GM23338 (cell line): ENCODE measurements around the gene EXOC6. TPM values are rescaled to one million over a fixed set of nuclear protein-coding genes. Genes with fewer than 3 reads are reported as not detected.

ENCODE experiments used
- ATAC-seq: fragments of 200-7000 bp; cut with Tn5 transposase; 3 replicates; pipeline ENCODE4 v1.9.1; 2020
- DNase-seq: peaks from one replicate; pipeline ENCODE4 v3.0.0-alpha.2; 2015; ENCODE audit warnings: low spot score
- H2AFZ ChIP-seq: fragments of 200-600 bp; sonication (generic); 2 replicates; pipeline ENCODE4 v1.8.0; 2016; ENCODE audit warnings: antibody characterized with exemption, mild to moderate bottlenecking, moderate library complexity
- H3F3A ChIP-seq: fragments of 200-600 bp; sonication (generic); replicated peaks from 2 replicates; pipeline ENCODE4 v1.8.0; 2017; ENCODE audit warnings: antibody characterized with exemption, mixed run types, low read depth
- H3K27ac ChIP-seq: fragments of 200-600 bp; sonication (generic); 2 replicates; pipeline ENCODE4 v1.6.1; 2016; ENCODE audit warnings: low read depth
- H3K27me3 ChIP-seq: fragments of 200-600 bp; sonication (generic); 2 replicates; pipeline ENCODE4 v1.8.0; 2016; ENCODE audit warnings: mild to moderate bottlenecking, mixed run types, moderate library complexity; ENCODE audit not compliant: insufficient read depth
- H3K36me3 ChIP-seq: fragments of 200-600 bp; sonication (generic); 2 replicates; pipeline ENCODE4 v1.8.0; 2016; ENCODE audit warnings: mild to moderate bottlenecking; ENCODE audit not compliant: insufficient read depth
- H3K4me1 ChIP-seq: fragments of 200-600 bp; sonication (generic); 2 replicates; pipeline ENCODE4 v1.8.0; 2016; ENCODE audit warnings: mild to moderate bottlenecking, moderate library complexity; ENCODE audit not compliant: insufficient read depth
- H3K4me2 ChIP-seq: fragments of 200-600 bp; sonication (generic); 2 replicates; pipeline ENCODE4 v1.7.1; 2017; ENCODE audit warnings: mixed run types
- H3K4me3 ChIP-seq: fragments of 200-600 bp; sonication (generic); 2 replicates; pipeline ENCODE4 v1.6.1; 2016; ENCODE audit warnings: mixed run types
- H3K79me2 ChIP-seq: fragments of 200-600 bp; sonication (generic); replicated peaks from 2 replicates; pipeline ENCODE4 v1.8.0; 2017; ENCODE audit warnings: mild to moderate bottlenecking; ENCODE audit not compliant: insufficient read depth
- H3K9me2 ChIP-seq: fragments of 200-600 bp; sonication (generic); 2 replicates; pipeline ENCODE4 v1.8.0; 2017; ENCODE audit not compliant: insufficient read depth
- H4K20me1 ChIP-seq: fragments of 200-600 bp; sonication (generic); replicated peaks from 2 replicates; pipeline ENCODE4 v1.8.0; 2017; ENCODE audit warnings: mild to moderate bottlenecking; ENCODE audit not compliant: insufficient read depth
- H3K27ac Mint-ChIP-seq: 2 replicates; pipeline ENCODE4 v1.8.0; 2020; ENCODE audit warnings: inconsistent platforms, mild to moderate bottlenecking, moderate library complexity, mixed read lengths
- H3K27me3 Mint-ChIP-seq: 3 replicates; pipeline ENCODE4 v1.8.0; 2022; ENCODE audit warnings: low read depth, mild to moderate bottlenecking, moderate library complexity, mixed read lengths, inconsistent platforms; ENCODE audit not compliant: insufficient read depth, poor library complexity
- H3K36me3 Mint-ChIP-seq: 3 replicates; pipeline ENCODE4 v1.8.0; 2021; ENCODE audit warnings: low read depth, mild to moderate bottlenecking, inconsistent platforms, moderate library complexity, mixed read lengths
- H3K4me1 Mint-ChIP-seq: 3 replicates; pipeline ENCODE4 v1.8.0; 2020; ENCODE audit warnings: mild to moderate bottlenecking, inconsistent platforms, mixed read lengths
- H3K4me3 Mint-ChIP-seq: 3 replicates; pipeline ENCODE4 v1.8.0; 2021; ENCODE audit warnings: moderate library complexity, mild to moderate bottlenecking, inconsistent platforms, mixed read lengths
- H3K9me3 Mint-ChIP-seq: 3 replicates; pipeline ENCODE4 v1.8.0; 2020; ENCODE audit warnings: moderate library complexity, mild to moderate bottlenecking, inconsistent platforms, mixed read lengths
- CREB1 ChIP-seq: fragments of 250-450 bp; sonication (Bioruptor Pico); IDR thresholded peaks from 2 replicates; pipeline ENCODE4 v1.5.0; 2020; ENCODE audit warnings: low read depth, mild to moderate bottlenecking, moderate library complexity
- EZH2phosphoT487 ChIP-seq: fragments of 200-600 bp; sonication (generic); IDR thresholded peaks from one replicate; pipeline ENCODE4 v1.8.1; 2018; ENCODE audit warnings: antibody characterized with exemption; ENCODE audit not compliant: unreplicated experiment
- JUNB ChIP-seq: IDR thresholded peaks from one replicate; pipeline ENCODE4 v1.6.1; 2016; ENCODE audit warnings: antibody characterized with exemption; ENCODE audit not compliant: unreplicated experiment
- NANOG ChIP-seq: IDR thresholded peaks from 2 replicates; pipeline ENCODE4 v1.6.1; 2016; ENCODE audit warnings: antibody characterized with exemption, borderline replicate concordance
- POLR2AphosphoS5 ChIP-seq: IDR thresholded peaks from 2 replicates; pipeline ENCODE4 v1.6.1; 2016; ENCODE audit warnings: antibody characterized with exemption, low read depth
- STAT1 ChIP-seq: IDR thresholded peaks from one replicate; pipeline ENCODE4 v1.6.1; 2016; ENCODE audit warnings: antibody characterized with exemption; ENCODE audit not compliant: unreplicated experiment
- ZNF114 ChIP-seq: fragments of 250-450 bp; sonication (Bioruptor Pico); IDR thresholded peaks from 2 replicates; pipeline ENCODE4 v1.5.0; 2020; ENCODE audit warnings: mild to moderate bottlenecking, moderate library complexity
- ZNF331 ChIP-seq: fragments of 250-450 bp; sonication (Bioruptor Pico); IDR thresholded peaks from 2 replicates; pipeline ENCODE4 v1.5.0; 2020; ENCODE audit warnings: low read depth, mild to moderate bottlenecking, moderate library complexity
- polyA plus RNA-seq: library from polyadenylated mRNA; unstranded; fragments of >200 nt; fragmentation: Nextera tagmentation; extraction: Ambion mirVana; gene quantifications from 2 replicates; pipeline ENCODE4 v1.2.1, GENCODE V29; 2016
- total RNA-seq: library from RNA; depleted of rRNA; stranded (reverse); fragments of >200 nt; shearing (Covaris generic); gene quantifications from 2 replicates; pipeline ENCODE4 v1.2.3, GENCODE V29; 2014
- TF ChIP-seq, protein P1 (sequence below): fragments of 250-450 bp; sonication (Bioruptor Pico); IDR thresholded peaks from 2 replicates; pipeline ENCODE4 v1.5.0; 2020; ENCODE audit warnings: mild to moderate bottlenecking, moderate library complexity
- TF ChIP-seq, protein P2 (sequence below): IDR thresholded peaks from one replicate; pipeline ENCODE4 v1.6.1; 2018; ENCODE audit warnings: antibody characterized with exemption; ENCODE audit not compliant: unreplicated experiment

Gene EXOC6
- total and polyA plus RNA-seq, 2 experiments from 2014 or later = 5.0 to 6.0 TPM

DNA sequence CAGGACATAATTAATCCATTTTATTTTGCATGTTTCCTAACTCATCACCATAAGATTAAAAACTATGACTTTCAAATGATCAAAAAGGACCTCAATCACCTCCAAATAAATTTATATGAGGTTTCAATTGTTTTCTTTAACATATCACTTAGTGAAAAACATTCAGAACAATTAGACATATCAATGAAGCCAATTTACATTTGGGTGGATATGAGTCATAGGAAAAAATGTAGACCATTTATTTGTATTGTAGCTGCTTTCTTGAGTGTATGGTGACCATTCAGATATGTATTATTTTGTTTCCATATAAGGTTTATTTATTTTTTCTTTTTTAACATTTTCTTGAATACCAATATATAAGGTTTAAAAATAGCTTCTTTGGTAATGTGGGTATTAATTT lies 13.3 kb upstream of the EXOC6 start (continued):
- TF ChIP-seq ZNF331 (CRISPR knock-in tag) (no peak), ZNF114 (CRISPR knock-in tag) (no peak)
- TF ChIP-seq, protein P1, sequence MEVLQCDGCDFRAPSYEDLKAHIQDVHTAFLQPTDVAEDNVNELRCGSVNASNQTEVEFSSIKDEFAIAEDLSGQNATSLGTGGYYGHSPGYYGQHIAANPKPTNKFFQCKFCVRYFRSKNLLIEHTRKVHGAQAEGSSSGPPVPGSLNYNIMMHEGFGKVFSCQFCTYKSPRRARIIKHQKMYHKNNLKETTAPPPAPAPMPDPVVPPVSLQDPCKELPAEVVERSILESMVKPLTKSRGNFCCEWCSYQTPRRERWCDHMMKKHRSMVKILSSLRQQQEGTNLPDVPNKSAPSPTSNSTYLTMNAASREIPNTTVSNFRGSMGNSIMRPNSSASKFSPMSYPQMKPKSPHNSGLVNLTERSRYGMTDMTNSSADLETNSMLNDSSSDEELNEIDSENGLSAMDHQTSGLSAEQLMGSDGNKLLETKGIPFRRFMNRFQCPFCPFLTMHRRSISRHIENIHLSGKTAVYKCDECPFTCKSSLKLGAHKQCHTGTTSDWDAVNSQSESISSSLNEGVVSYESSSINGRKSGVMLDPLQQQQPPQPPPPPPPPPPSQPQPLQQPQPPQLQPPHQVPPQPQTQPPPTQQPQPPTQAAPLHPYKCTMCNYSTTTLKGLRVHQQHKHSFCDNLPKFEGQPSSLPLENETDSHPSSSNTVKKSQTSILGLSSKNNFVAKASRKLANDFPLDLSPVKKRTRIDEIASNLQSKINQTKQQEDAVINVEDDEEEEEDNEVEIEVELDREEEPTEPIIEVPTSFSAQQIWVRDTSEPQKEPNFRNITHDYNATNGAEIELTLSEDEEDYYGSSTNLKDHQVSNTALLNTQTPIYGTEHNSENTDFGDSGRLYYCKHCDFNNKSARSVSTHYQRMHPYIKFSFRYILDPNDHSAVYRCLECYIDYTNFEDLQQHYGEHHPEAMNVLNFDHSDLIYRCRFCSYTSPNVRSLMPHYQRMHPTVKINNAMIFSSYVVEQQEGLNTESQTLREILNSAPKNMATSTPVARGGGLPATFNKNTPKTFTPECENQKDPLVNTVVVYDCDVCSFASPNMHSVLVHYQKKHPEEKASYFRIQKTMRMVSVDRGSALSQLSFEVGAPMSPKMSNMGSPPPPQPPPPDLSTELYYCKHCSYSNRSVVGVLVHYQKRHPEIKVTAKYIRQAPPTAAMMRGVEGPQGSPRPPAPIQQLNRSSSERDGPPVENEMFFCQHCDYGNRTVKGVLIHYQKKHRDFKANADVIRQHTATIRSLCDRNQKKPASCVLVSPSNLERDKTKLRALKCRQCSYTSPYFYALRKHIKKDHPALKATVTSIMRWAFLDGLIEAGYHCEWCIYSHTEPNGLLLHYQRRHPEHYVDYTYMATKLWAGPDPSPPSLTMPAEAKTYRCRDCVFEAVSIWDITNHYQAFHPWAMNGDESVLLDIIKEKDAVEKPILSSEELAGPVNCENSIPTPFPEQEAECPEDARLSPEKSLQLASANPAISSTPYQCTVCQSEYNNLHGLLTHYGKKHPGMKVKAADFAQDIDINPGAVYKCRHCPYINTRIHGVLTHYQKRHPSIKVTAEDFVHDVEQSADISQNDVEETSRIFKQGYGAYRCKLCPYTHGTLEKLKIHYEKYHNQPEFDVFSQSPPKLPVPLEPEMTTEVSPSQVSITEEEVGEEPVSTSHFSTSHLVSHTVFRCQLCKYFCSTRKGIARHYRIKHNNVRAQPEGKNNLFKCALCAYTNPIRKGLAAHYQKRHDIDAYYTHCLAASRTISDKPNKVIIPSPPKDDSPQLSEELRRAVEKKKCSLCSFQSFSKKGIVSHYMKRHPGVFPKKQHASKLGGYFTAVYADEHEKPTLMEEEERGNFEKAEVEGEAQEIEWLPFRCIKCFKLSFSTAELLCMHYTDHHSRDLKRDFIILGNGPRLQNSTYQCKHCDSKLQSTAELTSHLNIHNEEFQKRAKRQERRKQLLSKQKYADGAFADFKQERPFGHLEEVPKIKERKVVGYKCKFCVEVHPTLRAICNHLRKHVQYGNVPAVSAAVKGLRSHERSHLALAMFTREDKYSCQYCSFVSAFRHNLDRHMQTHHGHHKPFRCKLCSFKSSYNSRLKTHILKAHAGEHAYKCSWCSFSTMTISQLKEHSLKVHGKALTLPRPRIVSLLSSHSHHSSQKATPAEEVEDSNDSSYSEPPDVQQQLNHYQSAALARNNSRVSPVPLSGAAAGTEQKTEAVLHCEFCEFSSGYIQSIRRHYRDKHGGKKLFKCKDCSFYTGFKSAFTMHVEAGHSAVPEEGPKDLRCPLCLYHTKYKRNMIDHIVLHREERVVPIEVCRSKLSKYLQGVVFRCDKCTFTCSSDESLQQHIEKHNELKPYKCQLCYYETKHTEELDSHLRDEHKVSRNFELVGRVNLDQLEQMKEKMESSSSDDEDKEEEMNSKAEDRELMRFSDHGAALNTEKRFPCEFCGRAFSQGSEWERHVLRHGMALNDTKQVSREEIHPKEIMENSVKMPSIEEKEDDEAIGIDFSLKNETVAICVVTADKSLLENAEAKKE (CRISPR knock-in tag) = no peak

DNA sequence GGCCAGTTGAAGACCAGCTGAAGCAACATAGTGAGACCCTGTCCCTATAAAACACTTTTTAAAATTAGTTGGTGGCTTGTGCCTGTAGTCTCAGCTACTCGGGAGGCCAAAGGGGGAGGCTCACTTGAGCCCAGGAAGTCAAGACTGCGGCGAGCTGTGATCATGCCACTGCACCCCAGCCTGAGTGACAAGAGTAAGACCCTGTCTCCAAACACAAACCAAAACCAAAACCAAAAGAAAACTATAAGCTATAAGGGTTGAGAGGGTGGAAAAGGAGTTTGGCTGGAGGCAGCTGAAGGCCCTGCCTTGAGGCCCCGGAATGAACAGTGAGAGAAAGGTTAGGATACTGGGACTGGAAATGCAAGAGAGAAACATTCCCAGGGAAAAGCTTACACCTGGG lies 10.9 kb upstream of the EXOC6 start:
- DNase-seq = no peak
- no peak for ATAC-seq
- Mint-ChIP-seq H3K36me3 (no peaks in the 10 kb centered on the region), H3K27ac (no peak overlapping the region), H3K27me3 (peaks cover 2% of the 10 kb centered on the region), H3K4me3 (no peak overlapping the region), H3K4me1 (peaks cover 15% of the 10 kb centered on the region; the same call in 2 of the 3 replicates), H3K9me3 (no peaks in the 10 kb centered on the region)
- Histone ChIP-seq H3F3A (no peaks in the 10 kb centered on the region), H3K4me1 (peaks cover 29% of the 10 kb centered on the region; the same call in 1 of the 2 replicates), H4K20me1 (no peaks in the 10 kb centered on the region), H3K36me3 (no peaks in the 10 kb centered on the region), H3K4me3 (no peak overlapping the region), H3K79me2 (no peaks in the 10 kb centered on the region), H3K27ac (no peak overlapping the region), H2AFZ (no peak overlapping the region), H3K9me2 (no peaks in the 10 kb centered on the region), H3K27me3 (no peaks in the 10 kb centered on the region), H3K4me2 (no peak overlapping the region)
- no peak for TF ChIP-seq CREB1 (CRISPR knock-in tag)
- TF ChIP-seq POLR2AphosphoS5 = no peak
- no peak for TF ChIP-seq EZH2phosphoT487
- no peak for TF ChIP-seq NANOG
- no peak for TF ChIP-seq JUNB
- no peak for TF ChIP-seq STAT1
- TF ChIP-seq, protein P2, sequence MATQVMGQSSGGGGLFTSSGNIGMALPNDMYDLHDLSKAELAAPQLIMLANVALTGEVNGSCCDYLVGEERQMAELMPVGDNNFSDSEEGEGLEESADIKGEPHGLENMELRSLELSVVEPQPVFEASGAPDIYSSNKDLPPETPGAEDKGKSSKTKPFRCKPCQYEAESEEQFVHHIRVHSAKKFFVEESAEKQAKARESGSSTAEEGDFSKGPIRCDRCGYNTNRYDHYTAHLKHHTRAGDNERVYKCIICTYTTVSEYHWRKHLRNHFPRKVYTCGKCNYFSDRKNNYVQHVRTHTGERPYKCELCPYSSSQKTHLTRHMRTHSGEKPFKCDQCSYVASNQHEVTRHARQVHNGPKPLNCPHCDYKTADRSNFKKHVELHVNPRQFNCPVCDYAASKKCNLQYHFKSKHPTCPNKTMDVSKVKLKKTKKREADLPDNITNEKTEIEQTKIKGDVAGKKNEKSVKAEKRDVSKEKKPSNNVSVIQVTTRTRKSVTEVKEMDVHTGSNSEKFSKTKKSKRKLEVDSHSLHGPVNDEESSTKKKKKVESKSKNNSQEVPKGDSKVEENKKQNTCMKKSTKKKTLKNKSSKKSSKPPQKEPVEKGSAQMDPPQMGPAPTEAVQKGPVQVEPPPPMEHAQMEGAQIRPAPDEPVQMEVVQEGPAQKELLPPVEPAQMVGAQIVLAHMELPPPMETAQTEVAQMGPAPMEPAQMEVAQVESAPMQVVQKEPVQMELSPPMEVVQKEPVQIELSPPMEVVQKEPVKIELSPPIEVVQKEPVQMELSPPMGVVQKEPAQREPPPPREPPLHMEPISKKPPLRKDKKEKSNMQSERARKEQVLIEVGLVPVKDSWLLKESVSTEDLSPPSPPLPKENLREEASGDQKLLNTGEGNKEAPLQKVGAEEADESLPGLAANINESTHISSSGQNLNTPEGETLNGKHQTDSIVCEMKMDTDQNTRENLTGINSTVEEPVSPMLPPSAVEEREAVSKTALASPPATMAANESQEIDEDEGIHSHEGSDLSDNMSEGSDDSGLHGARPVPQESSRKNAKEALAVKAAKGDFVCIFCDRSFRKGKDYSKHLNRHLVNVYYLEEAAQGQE = no peak
